ENCODE results near the gene KRTAP9-1.

DNA sequence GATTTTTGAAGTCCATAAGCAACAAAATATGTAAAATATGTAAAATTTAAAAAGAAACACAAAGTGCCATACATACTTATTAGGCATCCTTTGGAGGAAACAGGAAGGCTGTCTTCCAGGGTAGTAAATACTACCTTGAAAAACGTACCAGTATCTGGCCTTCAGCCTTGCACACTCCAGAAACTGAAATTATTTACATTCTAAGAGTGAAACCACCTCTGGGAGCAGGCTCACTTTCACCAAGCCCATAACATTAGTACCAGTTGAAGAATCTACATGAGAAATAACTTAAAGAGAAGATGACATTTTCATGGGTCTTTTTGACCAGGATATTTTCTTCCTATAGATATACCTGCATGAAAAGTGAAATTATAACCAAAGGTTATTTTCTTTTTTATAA, 6.4 kb downstream of the KRTAP9-1 start:
- TF ChIP-seq, protein P1, sequence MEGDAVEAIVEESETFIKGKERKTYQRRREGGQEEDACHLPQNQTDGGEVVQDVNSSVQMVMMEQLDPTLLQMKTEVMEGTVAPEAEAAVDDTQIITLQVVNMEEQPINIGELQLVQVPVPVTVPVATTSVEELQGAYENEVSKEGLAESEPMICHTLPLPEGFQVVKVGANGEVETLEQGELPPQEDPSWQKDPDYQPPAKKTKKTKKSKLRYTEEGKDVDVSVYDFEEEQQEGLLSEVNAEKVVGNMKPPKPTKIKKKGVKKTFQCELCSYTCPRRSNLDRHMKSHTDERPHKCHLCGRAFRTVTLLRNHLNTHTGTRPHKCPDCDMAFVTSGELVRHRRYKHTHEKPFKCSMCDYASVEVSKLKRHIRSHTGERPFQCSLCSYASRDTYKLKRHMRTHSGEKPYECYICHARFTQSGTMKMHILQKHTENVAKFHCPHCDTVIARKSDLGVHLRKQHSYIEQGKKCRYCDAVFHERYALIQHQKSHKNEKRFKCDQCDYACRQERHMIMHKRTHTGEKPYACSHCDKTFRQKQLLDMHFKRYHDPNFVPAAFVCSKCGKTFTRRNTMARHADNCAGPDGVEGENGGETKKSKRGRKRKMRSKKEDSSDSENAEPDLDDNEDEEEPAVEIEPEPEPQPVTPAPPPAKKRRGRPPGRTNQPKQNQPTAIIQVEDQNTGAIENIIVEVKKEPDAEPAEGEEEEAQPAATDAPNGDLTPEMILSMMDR (IDR thresholded peaks at IDR 0.05) = no peak
- TF ChIP-seq POLR2A (IDR thresholded peaks at IDR 0.05) = no peak

All from adrenal gland (tissue), 5 donors.